NCI-H748 (cell line): ENCODE results near the gene GOLGA8S.
"Not testable (repeated sequence)": the region's sequence is repeated elsewhere in the genome, so short reads cannot be mapped to it uniquely, and the experiment has no call there.

Source experiments
- DNase-seq: peaks from one replicate; lab custom pipeline; 2025; ENCODE audit not compliant: unreplicated experiment; lab: John Stamatoyannopoulos, UW

Gene GOLGA8S

DNA sequence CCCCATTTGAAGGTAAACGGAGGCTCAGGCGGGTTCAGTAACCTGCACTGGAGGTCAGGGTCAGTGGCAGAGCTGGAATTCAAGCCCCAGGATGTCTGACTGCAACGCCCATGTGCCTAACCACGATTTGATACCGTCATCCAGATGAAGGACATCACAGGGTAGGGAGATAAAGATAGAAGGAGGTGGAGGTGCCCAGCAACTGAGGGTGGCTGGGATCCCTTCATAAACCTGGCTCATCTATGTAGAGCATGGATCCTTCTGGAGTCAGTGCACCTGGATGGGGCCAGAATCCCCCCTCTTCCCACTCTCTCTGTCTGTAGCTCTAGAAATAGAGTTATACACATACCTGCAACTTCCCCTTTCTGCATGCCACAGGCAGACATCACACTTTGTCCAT is 41.3 kb downstream of the GOLGA8S start:
- no peak for DNase-seq

GRCh38 chr15:23397779-23398178 is 43.2 kb downstream of the GOLGA8S start:
- no peak for DNase-seq

DNA sequence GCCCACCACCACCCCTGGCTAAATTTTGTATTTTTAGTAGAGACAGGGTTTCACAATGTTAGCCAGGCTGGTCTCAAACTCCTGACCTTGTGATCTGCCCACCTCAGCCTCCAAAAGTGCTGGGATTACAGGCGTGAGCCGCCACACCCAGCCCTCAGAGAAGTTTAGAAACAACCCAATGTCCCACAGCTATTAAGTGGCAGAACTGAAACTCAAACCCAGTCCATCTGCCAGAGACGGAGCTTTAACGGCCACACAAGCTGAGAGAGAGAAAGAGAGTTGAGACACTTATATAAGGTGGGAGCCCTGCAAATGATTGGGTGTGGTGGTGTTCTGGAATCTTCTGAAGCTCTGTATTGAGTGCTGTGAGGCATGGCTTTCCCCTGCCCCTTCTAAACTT is 43.8 kb downstream of the GOLGA8S start:
- not testable (repeated sequence) for DNase-seq

- DNase-seq = not testable (repeated sequence)
Observed at GRCh38 chr15:23399207-23399606, 44.7 kb downstream of the GOLGA8S start.

DNA sequence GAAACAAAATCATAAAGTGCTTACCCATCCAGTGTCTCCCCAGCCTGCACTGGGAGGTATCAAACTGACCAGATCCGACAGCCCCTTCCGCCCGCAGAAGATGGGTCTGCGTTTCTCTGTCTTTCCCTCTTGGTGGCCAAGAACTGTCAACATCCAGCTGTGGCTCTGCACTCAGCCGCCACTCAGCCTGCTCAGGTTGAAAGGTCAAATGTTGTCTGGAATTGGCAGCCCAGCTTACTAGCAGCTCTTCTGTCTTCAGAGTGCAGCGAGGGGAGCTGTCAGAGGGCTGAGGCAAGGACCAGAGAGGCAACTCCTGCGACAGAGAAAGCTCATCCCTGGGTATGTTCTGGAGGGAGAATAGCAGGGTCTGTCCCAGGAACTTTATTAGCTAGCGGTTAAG is 47.1 kb downstream of the GOLGA8S start:
- no peak for DNase-seq

DNA sequence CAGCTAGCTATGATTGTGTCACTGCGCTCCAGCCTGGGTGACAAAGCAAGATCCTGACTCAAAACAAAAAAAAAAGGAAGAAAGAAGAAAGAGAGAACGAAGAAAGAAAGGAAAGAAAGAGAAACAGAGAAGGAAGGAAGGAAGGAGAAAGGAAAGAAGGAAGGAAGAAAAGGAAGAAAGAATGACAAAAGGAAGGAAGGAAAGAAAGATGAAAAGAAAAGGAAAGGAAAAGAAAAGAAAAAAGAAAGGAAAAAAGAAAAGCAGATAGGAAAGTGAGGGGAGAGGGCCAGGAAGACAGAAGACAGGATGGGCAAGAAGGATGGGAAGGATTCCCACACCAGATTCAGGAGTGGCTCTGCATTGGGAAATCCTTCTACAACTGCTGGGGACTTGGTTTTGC is 47.6 kb downstream of the GOLGA8S start:
- DNase-seq = no peak

GRCh38 chr15:23402544-23402943 is 48.0 kb downstream of the GOLGA8S start:
- no peak for DNase-seq

DNA sequence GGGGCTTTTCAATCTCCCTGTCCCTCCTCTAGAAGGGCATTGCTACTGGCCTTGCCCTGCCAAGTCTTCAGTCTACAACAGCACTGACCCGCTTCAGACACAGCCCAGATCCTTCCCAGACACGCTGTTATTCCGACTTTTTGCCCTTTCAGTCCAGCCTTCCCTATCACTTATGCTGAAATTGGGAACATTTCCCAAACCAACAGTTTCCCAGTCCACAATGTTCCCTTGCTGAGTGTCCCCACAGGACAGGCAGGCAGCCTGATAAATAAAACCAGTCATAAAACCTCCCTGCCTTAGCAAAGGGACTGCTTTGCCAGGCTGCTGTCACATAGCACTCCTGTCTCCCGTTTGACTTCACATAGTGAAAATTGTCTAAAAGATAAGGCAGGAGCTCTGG is 49.0 kb downstream of the GOLGA8S start:
- DNase-seq = no peak

DNA sequence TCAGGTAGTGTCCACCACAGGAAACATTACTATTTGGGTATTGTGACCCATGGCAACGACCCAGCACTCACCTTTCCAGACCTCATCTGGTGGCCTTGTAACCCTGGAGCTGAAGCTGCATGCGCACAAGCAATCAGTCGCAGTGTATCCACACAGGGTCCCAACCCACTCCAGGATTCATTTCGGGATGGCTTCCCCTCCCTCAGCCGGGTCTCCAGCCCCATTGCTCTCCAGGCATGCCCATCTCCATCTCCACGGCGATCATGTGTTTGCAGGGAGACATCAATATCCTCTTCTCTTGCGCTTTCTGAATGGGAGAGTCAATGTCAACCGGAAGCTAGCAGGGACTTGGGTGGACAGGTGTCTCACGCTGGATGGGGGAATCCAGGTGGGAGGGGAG is 57.3 kb downstream of the GOLGA8S start:
- no peak for DNase-seq

- DNase-seq = not testable (repeated sequence)
Observed at GRCh38 chr15:23412881-23413600, 58.5 kb downstream of the GOLGA8S start.
